DMS79 treated with DMSO at 0.1 percent for 48 hours (cell line): ENCODE results near the gene SPINT1.
A peak's percentile ranks its signal among the peaks of the same experiment; 100 is the strongest.

Source experiments
- DNase-seq: peaks from one replicate; lab custom pipeline; 2025; lab: John Stamatoyannopoulos, UW

The SPINT1 gene

GRCh38 chr15:40828447-40829036 is 15.3 kb upstream of the SPINT1 start, which contains the start of gene PPP1R14D:
Gene PPP1R14D, minus strand, starts transcription at chr15:40828708. Its CDS starts 67 bp downstream, at chr15:40828641.
- no peak for DNase-seq

- no peak for DNase-seq
These were observed 14.7 kb upstream of the SPINT1 start for GRCh38 chr15:40829115-40829514.

GRCh38 chr15:40830884-40831283 is 13.0 kb upstream of the SPINT1 start:
- DNase-seq, result peak; percentile 68

GRCh38 chr15:40831861-40832260 is 12.0 kb upstream of the SPINT1 start:
- no peak for DNase-seq

- DNase-seq, result no peak
These were observed 10.9 kb upstream of the SPINT1 start for GRCh38 chr15:40832903-40833302.

- no peak for DNase-seq
These were observed 7.8 kb upstream of the SPINT1 start for GRCh38 chr15:40836020-40836419.

- no peak for DNase-seq
These were observed 5.1 kb upstream of the SPINT1 start for GRCh38 chr15:40838756-40839155.

GRCh38 chr15:40841741-40842140 is 2.1 kb upstream of the SPINT1 start:
- DNase-seq, result no peak

- no peak for DNase-seq
These were observed 475 bp upstream of the SPINT1 start for GRCh38 chr15:40843261-40843884.

GRCh38 chr15:40844696-40845030 is 815 bp downstream of the SPINT1 start:
- no peak for DNase-seq

- DNase-seq, result no peak
These were observed 1.2 kb downstream of the SPINT1 start for GRCh38 chr15:40845036-40845435.

- DNase-seq, result no peak
These were observed 1.9 kb downstream of the SPINT1 start for GRCh38 chr15:40845511-40846284.

- DNase-seq, result no peak
These were observed 3.0 kb downstream of the SPINT1 start for GRCh38 chr15:40846841-40847222.

GRCh38 chr15:40847223-40847961 is 3.5 kb downstream of the SPINT1 start:
- DNase-seq, result peak; percentile 49

GRCh38 chr15:40850576-40851112 is 6.8 kb downstream of the SPINT1 start:
- no peak for DNase-seq

GRCh38 chr15:40852529-40852928 is 8.7 kb downstream of the SPINT1 start:
- DNase-seq, result no peak

- DNase-seq, result no peak
These were observed 9.5 kb downstream of the SPINT1 start for GRCh38 chr15:40853241-40853890.

GRCh38 chr15:40854161-40854560 is 10.3 kb downstream of the SPINT1 start:
- no peak for DNase-seq

- no peak for DNase-seq
These were observed 11.9 kb downstream of the SPINT1 start for GRCh38 chr15:40855706-40856234.

GRCh38 chr15:40856746-40857145 is 12.9 kb downstream of the SPINT1 start:
- no peak for DNase-seq

- DNase-seq, result no peak
These were observed 13.9 kb downstream of the SPINT1 start for GRCh38 chr15:40857601-40858341.
